Measurements from ENCODE around the gene ANKK1.

The ANKK1 gene

DNA sequence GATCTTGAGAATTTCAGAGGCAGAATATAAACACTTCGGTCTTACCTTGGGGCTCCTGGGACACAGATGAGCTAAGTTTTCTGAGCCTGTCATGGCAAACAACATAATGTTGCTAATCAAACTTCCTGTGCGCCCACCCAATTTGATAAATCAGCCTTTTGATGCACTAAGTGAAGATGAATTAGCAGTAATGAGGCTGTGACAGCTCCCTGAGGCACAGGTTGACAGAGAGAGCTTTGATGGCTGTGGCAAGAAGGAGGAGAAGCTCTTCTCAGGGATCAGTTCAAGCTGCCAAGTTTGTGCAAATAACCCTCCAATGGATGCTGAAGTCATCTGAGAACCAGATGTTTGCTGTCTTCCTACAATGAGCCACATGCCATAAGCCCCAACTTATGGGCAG is 53.2 kb downstream of the ANKK1 start:
- DNase-seq (ENCODE audit: low spot score) = no peak
- TF ChIP-seq, protein P1, sequence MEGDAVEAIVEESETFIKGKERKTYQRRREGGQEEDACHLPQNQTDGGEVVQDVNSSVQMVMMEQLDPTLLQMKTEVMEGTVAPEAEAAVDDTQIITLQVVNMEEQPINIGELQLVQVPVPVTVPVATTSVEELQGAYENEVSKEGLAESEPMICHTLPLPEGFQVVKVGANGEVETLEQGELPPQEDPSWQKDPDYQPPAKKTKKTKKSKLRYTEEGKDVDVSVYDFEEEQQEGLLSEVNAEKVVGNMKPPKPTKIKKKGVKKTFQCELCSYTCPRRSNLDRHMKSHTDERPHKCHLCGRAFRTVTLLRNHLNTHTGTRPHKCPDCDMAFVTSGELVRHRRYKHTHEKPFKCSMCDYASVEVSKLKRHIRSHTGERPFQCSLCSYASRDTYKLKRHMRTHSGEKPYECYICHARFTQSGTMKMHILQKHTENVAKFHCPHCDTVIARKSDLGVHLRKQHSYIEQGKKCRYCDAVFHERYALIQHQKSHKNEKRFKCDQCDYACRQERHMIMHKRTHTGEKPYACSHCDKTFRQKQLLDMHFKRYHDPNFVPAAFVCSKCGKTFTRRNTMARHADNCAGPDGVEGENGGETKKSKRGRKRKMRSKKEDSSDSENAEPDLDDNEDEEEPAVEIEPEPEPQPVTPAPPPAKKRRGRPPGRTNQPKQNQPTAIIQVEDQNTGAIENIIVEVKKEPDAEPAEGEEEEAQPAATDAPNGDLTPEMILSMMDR (IDR thresholded peaks at IDR 0.05) = no peak

DNA sequence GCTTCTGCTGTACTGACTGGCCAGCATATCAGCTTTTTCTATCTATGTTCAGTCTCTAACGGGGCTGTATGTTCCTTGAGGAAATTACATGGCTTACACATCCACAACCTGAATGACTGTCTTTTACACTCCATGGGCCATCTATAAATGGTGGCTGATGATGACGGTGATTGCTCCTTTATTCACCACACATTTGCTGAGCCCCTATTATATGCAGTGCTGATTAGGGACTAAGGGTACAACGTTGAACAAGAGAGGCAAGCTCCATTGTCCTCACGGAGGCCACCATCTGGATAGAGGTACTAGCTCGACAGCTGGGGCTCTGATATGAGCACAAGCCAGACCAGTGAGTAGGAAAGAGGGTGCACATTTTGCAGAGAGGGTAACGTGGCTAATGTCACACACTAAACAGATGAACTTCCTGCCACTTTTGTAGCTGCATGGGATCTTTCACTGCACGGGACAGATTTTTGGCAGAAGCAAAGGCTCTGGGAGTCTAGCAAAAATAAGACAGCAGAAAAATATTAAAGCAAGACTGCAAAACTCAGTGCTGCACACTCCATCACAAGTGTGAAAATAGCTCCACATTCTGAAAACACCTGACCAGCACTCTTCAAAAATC is 57.0 kb downstream of the ANKK1 start:
- TF ChIP-seq, protein P1 (IDR thresholded peaks at IDR 0.05) = no peak

More for the DNA sequence above, 53.2 kb downstream of the ANKK1 start:
- Histone ChIP-seq H3K4me3 (no peak overlapping the region), H3K27ac (no peak overlapping the region)

DNA sequence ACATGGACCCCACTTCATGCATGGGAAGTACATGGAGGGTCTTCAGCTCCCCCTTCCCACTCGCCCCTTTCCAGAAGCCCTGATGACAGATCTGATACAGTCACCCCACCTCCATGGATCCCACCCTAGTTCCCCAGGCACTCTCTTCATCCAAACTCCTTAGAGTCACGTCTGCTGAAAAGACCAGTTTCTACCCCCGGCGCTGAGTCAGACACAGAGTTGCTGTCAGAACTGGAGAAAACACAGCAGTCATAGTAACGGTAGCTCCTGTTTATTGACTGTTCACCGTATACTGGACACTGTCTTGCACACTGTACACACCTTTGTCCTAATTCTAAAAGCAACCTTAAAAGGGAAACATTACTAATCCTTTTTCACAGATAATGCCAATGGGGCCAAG is 58.5 kb downstream of the ANKK1 start:
- no peak for DNase-seq (ENCODE audit: low spot score)
- no peak overlapping the region for H3K27ac ChIP-seq
- no peak overlapping the region for H3K4me3 ChIP-seq
- TF ChIP-seq, protein P1 (IDR thresholded peaks at IDR 0.05) = no peak

More for the DNA sequence above, 57.0 kb downstream of the ANKK1 start:
- Histone ChIP-seq H3K4me3 (no peak overlapping the region), H3K27ac (no peak overlapping the region)
- DNase-seq (ENCODE audit: low spot score) = no peak

DNA sequence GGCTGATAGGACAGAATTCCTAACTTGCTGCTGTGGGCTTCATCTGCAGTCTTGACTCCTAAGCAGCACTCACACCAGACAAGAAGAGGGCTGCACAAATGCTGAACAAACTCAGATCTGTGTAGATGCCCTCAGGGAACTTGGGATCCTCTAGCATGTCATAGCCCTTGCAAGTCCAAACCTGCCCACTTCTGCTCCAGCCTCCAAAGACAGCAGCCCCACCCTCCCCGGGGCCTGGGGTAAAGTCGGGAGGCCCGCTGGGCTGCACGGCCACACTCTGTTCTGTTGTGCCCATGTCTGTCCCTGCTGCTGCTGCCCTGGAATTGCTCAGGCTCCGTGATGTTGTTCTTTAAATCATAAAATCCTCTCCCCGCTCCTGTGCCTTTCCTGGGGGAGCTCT is 59.4 kb downstream of the ANKK1 start:
- no peak overlapping the region for H3K27ac ChIP-seq
- no peak overlapping the region for H3K4me3 ChIP-seq
- TF ChIP-seq, protein P1 (IDR thresholded peaks at IDR 0.05) = no peak
- no peak for DNase-seq (ENCODE audit: low spot score)

DNA sequence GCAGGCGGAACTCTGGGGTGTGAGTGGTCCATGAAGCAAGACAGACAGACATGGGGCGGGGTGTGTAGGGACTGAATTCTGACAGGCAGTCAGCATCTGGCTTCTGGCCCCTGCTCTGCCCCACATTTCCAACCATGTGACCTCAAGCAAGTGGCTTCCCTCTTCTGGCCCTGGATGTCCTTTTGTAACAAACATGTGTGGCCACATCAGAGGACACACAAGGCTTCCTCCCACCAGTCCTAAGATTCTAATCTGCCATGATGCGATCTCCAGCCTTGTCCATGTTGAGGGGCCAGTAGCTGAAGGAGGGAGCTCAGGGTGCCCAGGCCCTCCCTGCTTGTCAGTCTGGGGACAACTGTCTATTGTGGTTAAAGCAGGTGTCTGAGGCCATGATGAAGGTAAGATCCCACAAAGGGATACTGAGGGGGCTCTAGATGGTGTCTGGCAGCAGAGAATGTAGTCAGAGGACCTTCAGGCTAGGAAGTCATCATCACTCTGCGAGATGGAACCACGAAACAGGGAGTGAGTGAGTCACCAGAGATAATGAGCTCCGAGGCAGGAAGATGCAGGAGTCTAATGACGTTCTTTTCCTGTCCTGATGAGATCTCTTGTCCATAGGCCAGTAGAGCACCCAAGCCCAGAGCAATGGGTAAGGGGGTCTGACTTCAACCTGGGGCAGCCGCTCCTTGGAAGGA is 60.2 kb downstream of the ANKK1 start:
- no peak for DNase-seq (ENCODE audit: low spot score)
- Histone ChIP-seq H3K4me3 (no peak overlapping the region), H3K27ac (no peak overlapping the region)
- TF ChIP-seq, protein P1 (IDR thresholded peaks at IDR 0.05) = no peak

DNA sequence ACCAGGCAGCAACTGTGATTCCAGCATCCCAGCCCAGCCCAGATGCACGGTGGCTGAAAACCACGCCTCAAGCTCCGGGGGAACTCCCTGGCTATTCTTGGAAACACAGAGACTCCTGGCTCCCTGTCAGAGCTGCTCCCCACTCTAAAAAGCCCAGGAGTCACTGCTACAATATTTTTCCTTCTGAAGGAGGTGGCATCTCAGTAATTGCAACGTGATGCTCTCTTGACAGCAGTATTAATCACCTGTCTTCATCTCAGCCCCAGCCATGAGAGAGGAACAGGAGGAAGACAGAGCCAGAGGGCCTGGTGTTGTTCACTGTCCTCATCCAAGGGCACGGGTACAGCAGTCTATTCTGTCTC is 60.7 kb downstream of the ANKK1 start:
- no peak overlapping the region for H3K4me3 ChIP-seq
- no peak for DNase-seq (ENCODE audit: low spot score)
- TF ChIP-seq, protein P1 (IDR thresholded peaks at IDR 0.05) = no peak
- H3K27ac ChIP-seq = no peak overlapping the region

DNA sequence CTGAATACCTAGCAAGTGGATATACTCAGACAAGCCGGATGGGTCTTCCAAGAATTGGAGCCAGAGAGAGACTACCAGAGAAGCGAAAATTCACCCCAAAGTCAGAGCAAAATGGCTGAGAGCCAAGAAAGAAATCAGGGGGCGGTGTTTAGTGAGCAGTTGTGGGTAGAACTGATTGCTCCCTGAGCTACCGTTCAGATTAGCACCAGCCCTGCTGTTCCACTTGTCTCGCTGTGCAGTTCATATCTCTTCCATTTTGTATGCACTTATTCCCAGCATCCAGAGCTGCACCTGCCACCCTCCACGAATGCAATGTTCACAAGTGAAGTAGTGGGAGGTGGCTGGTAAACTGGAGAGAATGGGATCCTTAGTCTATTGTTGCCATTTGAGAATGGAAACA is 62.2 kb downstream of the ANKK1 start:
- DNase-seq (ENCODE audit: low spot score) = no peak
- Histone ChIP-seq H3K4me3 (no peak overlapping the region), H3K27ac (no peak overlapping the region)
- TF ChIP-seq, protein P1 (IDR thresholded peaks at IDR 0.05) = no peak

Measured in coronary artery (tissue), 2 donors.